Loucy (cell line): ENCODE data around the gene ZNF521.
A peak's percentile ranks its signal among the peaks of the same experiment; 100 is the strongest.

Experiments
- H2AFZ ChIP-seq: fragments of 200-600 bp; sonication (generic); 2 replicates; pipeline ENCODE4 v1.6.0; 2016; ENCODE audit warnings: antibody characterized with exemption, mild to moderate bottlenecking, low read length, moderate library complexity
- H3F3A ChIP-seq: fragments of 200-600 bp; 2 replicates; pipeline ENCODE4 v1.6.0; 2016; ENCODE audit warnings: antibody characterized with exemption, low read depth, mild to moderate bottlenecking
- H3K27me3 ChIP-seq: fragments of 200-600 bp; sonication (generic); 2 replicates; pipeline ENCODE4 v1.6.1; 2014; ENCODE audit warnings: low read length, mild to moderate bottlenecking; ENCODE audit not compliant: insufficient read depth, poor library complexity, severe bottlenecking
- H3K36me3 ChIP-seq: fragments of 200-600 bp; sonication (generic); 2 replicates; pipeline ENCODE4 v1.6.1; 2016; ENCODE audit warnings: low read length; ENCODE audit not compliant: insufficient read depth
- H3K4me1 ChIP-seq: fragments of 200-600 bp; sonication (generic); 2 replicates; pipeline ENCODE4 v1.5.1; 2014; ENCODE audit warnings: low read length, mild to moderate bottlenecking; ENCODE audit not compliant: insufficient read depth, poor library complexity, severe bottlenecking
- H3K4me2 ChIP-seq: fragments of 200-600 bp; sonication (generic); 2 replicates; pipeline ENCODE4 v1.6.0; 2014; ENCODE audit warnings: antibody characterized with exemption, low read length, low read depth, mild to moderate bottlenecking; ENCODE audit not compliant: poor library complexity, severe bottlenecking
- H3K4me3 ChIP-seq: fragments of 200-600 bp; sonication (generic); 2 replicates; pipeline ENCODE4 v1.5.1; 2014; ENCODE audit warnings: low read length, mild to moderate bottlenecking, mixed read lengths; ENCODE audit not compliant: poor library complexity, severe bottlenecking
- H3K79me2 ChIP-seq: fragments of 200-600 bp; sonication (generic); 2 replicates; pipeline ENCODE4 v1.6.1; 2014; ENCODE audit warnings: low read length; ENCODE audit not compliant: insufficient read depth
- H3K9ac ChIP-seq: fragments of 200-600 bp; sonication (generic); 2 replicates; pipeline ENCODE4 v1.6.0; 2014; ENCODE audit warnings: mild to moderate bottlenecking, low read depth, low read length, moderate library complexity; ENCODE audit not compliant: poor library complexity, severe bottlenecking
- H3K9me2 ChIP-seq: fragments of 200-600 bp; sonication (generic); replicated peaks from 2 replicates; pipeline ENCODE4 v1.6.1; 2016; ENCODE audit warnings: low read depth, low read length, mixed read lengths
- H3K9me3 ChIP-seq: fragments of 200-600 bp; sonication (generic); 2 replicates; pipeline ENCODE4 v1.6.1; 2014; ENCODE audit warnings: mild to moderate bottlenecking, antibody characterized with exemption, low read length, low read depth; ENCODE audit not compliant: insufficient read depth
- H4K20me1 ChIP-seq: fragments of 200-600 bp; sonication (generic); 2 replicates; pipeline ENCODE4 v1.6.0; 2014; ENCODE audit warnings: antibody characterized with exemption, low read length, mild to moderate bottlenecking; ENCODE audit not compliant: insufficient read depth, poor library complexity, severe bottlenecking
- CTCF ChIP-seq: fragments of 200-600 bp; sonication (generic); conservative IDR thresholded peaks from 2 replicates; pipeline ENCODE4 v1.5.1; 2014; ENCODE audit warnings: mild to moderate bottlenecking, antibody characterized with exemption, low read length
- EZH2phosphoT487 ChIP-seq: fragments of 200-600 bp; IDR thresholded peaks from 2 replicates; pipeline ENCODE4 v1.6.1; 2018; ENCODE audit warnings: antibody characterized with exemption, mild to moderate bottlenecking, moderate library complexity, borderline replicate concordance

The ZNF521 gene

GRCh38 chr18:25166113-25166512 lies 185.9 kb downstream of the ZNF521 start:
- H3K9me2 ChIP-seq = no peaks in the 10 kb centered on the region
- H3K9ac ChIP-seq = no peak overlapping the region

DNA sequence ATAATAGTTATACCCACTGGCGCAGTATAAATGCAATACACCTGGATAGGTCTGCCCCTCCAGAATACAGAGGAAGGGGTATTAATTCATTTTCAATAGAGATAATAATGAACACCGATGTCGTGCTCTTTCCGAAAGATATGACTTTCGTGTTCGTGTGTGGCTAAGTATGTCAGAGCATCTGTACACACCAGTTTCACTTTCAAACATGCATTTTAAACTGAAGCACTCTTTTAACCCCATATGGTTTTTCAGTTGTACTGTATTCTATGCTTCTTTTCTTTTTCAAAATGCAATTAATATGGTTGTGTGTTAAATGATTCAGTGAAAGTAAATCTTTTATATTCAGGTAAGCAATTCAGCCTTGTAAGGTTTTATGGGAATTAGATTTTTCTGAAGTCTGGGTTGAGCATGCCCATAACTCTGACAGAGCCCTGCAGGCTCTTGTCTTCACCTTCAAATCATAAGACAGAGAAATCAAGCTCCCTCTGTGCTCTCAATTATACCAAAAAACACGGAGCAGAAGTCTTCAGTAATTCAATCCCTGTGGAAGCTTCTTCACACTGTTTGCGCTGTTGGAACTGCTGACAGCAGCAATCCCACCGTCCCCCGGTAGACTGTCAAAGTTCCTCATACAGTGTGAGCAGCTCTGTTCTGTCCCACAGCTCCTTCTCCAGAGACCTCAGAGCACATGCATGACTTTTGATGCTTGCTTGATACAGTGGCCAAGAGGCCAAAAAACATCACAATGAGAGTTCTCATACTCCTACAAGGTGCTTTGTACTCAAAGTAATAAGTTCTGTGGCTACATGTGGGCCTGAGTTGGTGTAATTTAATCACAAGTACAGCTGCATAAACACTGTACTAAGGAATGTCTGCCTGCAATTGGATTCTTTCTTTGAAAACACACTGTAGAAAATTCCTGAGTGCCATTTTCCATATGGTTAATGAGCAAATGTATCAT lies 186.8 kb downstream of the ZNF521 start:
- Histone ChIP-seq H3K27me3 (no peaks in the 10 kb centered on the region), H3K9me2 (no peaks in the 10 kb centered on the region), H3F3A (no peaks in the 10 kb centered on the region), H3K9me3 (no peaks in the 10 kb centered on the region), H3K79me2 (no peaks in the 10 kb centered on the region), H3K4me2 (peak overlapping the region; percentile 83), H4K20me1 (no peaks in the 10 kb centered on the region), H3K4me3 (peak overlapping the region; percentile 64), H3K36me3 (peaks cover 9% of the 10 kb centered on the region; the same call in 1 of the 2 replicates), H2AFZ (peak overlapping the region; percentile 17; the same call in 1 of the 2 replicates), H3K9ac (peak overlapping the region; percentile 46), H3K4me1 (peaks cover 36% of the 10 kb centered on the region)
- TF ChIP-seq EZH2phosphoT487 (no peak), CTCF (no peak)

More at GRCh38 chr18:25166113-25166512, 185.9 kb downstream of the ZNF521 start:
- Histone ChIP-seq H3K4me3 (no peak overlapping the region), H4K20me1 (no peaks in the 10 kb centered on the region), H3K79me2 (no peaks in the 10 kb centered on the region), H3F3A (no peaks in the 10 kb centered on the region), H3K36me3 (peaks cover 8% of the 10 kb centered on the region; the same call in 1 of the 2 replicates), H3K4me2 (peak overlapping the region; percentile 83), H3K27me3 (no peaks in the 10 kb centered on the region), H3K9me3 (no peaks in the 10 kb centered on the region), H2AFZ (no peak overlapping the region), H3K4me1 (peaks cover 36% of the 10 kb centered on the region)
- TF ChIP-seq EZH2phosphoT487 (no peak), CTCF (no peak)

- Histone ChIP-seq H3K9me2 (no peaks in the 10 kb centered on the region), H4K20me1 (no peaks in the 10 kb centered on the region), H3K36me3 (peaks cover 14% of the 10 kb centered on the region; the same call in 1 of the 2 replicates), H3K4me1 (peaks cover 36% of the 10 kb centered on the region), H3K4me2 (peak overlapping the region; percentile 83), H3K9ac (peak overlapping the region; percentile 46), H3K27me3 (no peaks in the 10 kb centered on the region), H2AFZ (peak overlapping the region; percentile 17; the same call in 1 of the 2 replicates), H3K79me2 (no peaks in the 10 kb centered on the region), H3F3A (no peaks in the 10 kb centered on the region), H3K9me3 (no peaks in the 10 kb centered on the region), H3K4me3 (peak overlapping the region; percentile 64)
- TF ChIP-seq CTCF = no peak
- TF ChIP-seq EZH2phosphoT487 = no peak
Observed at GRCh38 chr18:25164211-25164847, 187.6 kb downstream of the ZNF521 start.
